OCI-LY3 (cell line): Measurements from ENCODE around the gene RNASEH2B.

ENCODE experiments used
- CTCF ChIP-seq: fragments of 200-600, 300-600 bp; sonication (generic); IDR thresholded peaks from 2 replicates; pipeline ENCODE4 v1.5.1; 2014; ENCODE audit warnings: antibody characterized with exemption, low read length, low read depth
- EZH2phosphoT487 ChIP-seq: fragments of 200-600 bp; shearing (Covaris generic); IDR thresholded peaks from 2 replicates; pipeline ENCODE4 v1.6.1; 2018; ENCODE audit warnings: antibody characterized with exemption, mixed run types, low read depth

GRCh38 chr13:50928102-50928501, 18.5 kb downstream of the RNASEH2B start:
- TF ChIP-seq CTCF (no peak), EZH2phosphoT487 (no peak)
